ENCODE data around the gene USH2A.

DNA sequence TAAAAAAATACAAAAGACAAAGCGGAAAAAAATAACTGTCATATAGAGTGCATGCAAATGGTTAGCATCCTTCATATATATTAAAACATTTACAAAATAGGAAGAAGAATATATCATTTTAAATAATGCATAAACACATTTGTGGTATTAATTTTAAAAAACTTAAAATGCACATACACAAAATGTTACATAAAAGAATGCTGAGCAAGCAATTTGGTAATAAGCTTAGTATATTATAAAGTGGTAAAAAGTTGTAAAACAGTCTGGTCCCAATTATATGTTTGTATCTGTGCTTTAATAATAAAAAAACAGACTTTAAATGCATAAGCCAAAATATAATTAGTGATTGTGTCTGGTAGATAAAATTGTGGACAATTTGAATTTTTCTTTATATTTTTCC, 394.6 kb downstream of the USH2A start:
- TF ChIP-seq BHLHE40 (IDR thresholded peaks at IDR 0.05; ENCODE audit: borderline replicate concordance) (no peak), SUZ12 (IDR thresholded peaks at IDR 0.05) (no peak), FOXM1 (IDR thresholded peaks at IDR 0.05; ENCODE audit: borderline replicate concordance) (no peak), LEF1 (IDR thresholded peaks at IDR 0.05; ENCODE audit: borderline replicate concordance) (no peak), ZNF384 (IDR thresholded peaks at IDR 0.05) (no peak), ELF4 (IDR thresholded peaks at IDR 0.05) (no peak), NFRKB (IDR thresholded peaks at IDR 0.05) (no peak)

Data from HEK293T (cell line).